ENCODE results near the gene MCTP2. TPM values are rescaled to one million over a fixed set of nuclear protein-coding genes. Genes with fewer than 3 reads are reported as not detected.
A peak's percentile ranks its signal among the peaks of the same experiment; 100 is the strongest.

The MCTP2 gene
- polyA plus RNA-seq, 3 donors = 2.4 to 7.4 (median 7.3) TPM

DNA sequence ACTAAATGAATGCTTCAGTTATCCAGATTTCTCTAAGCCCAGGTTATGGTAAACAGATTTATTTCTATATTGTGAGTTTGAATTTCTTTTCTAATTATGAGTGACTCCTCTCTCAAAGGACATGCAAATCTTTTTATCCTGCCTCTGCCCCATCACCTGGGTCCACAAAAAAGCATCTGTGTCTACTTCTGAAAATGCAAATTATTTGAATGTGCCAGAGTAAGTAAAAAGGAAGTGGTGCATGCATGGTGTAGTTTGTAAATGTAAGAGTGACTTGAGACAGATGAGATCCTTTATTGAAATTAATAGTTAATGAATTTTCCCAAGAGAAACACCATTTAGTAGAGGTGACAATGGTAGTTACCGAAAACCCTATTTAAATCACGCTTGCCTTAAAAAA is 26.9 kb downstream of the MCTP2 start:
- H3K27ac ChIP-seq (ENCODE audit: low read depth in 1 of 2, low read length in 2 of 2) = no peak overlapping the region
- no peak overlapping the region for H3K9ac ChIP-seq (ENCODE audit: insufficient read depth, low read length, poor library complexity, severe bottlenecking)
- DNase-seq = no peak
- Mint-ChIP-seq H3K9me3 (no peaks in the 10 kb centered on the region), H3K27ac (no peak overlapping the region), H3K36me3 (peaks cover 8 to 10% of the 10 kb centered on the region in 2 donors), H3K27me3 (ENCODE audit: low read depth in 3 of 3) (no peaks in the 10 kb centered on the region), H3K4me1 (peaks cover 49% of the 10 kb centered on the region), H3K4me3 (no peak overlapping the region)
- H3K4me3 ChIP-seq (replicated peaks in 1 of 3; ENCODE audit: low read depth in 2 of 3, low read length in 3 of 3) = no peak overlapping the region
- H3K9me3 ChIP-seq (replicated peaks in 1 of 2; ENCODE audit: control insufficient read depth in 1 of 2, insufficient read depth in 1 of 2, low read length in 2 of 2) = no peaks in the 10 kb centered on the region
- no CpG with 5 or more reads among the region's 2 CpGs for WGBS (ENCODE audit: insufficient coverage)
- peaks cover 27% of the 10 kb centered on the region for H3K79me2 ChIP-seq (ENCODE audit: insufficient read depth, low read length)
- H3K27me3 ChIP-seq (ENCODE audit: control insufficient read depth in 2 of 2, insufficient read depth in 2 of 2, low read length in 2 of 2) = no peaks in the 10 kb centered on the region
- no peaks in the 10 kb centered on the region for H3K36me3 ChIP-seq (replicated peaks in 1 of 2; ENCODE audit: control insufficient read depth in 1 of 2, insufficient read depth in 2 of 2, low read length in 2 of 2)
- no peak overlapping the region for H2AFZ ChIP-seq (ENCODE audit: insufficient read depth, low read depth, low read length, poor library complexity, severe bottlenecking)
- intact Hi-C loops (cut with micrococcal nuclease) = no loop called here
- TF ChIP-seq, protein P1, sequence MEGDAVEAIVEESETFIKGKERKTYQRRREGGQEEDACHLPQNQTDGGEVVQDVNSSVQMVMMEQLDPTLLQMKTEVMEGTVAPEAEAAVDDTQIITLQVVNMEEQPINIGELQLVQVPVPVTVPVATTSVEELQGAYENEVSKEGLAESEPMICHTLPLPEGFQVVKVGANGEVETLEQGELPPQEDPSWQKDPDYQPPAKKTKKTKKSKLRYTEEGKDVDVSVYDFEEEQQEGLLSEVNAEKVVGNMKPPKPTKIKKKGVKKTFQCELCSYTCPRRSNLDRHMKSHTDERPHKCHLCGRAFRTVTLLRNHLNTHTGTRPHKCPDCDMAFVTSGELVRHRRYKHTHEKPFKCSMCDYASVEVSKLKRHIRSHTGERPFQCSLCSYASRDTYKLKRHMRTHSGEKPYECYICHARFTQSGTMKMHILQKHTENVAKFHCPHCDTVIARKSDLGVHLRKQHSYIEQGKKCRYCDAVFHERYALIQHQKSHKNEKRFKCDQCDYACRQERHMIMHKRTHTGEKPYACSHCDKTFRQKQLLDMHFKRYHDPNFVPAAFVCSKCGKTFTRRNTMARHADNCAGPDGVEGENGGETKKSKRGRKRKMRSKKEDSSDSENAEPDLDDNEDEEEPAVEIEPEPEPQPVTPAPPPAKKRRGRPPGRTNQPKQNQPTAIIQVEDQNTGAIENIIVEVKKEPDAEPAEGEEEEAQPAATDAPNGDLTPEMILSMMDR (IDR thresholded peaks at IDR 0.05) = no peak
- H3K4me1 ChIP-seq (ENCODE audit: control insufficient read depth in 1 of 2, insufficient read depth in 2 of 2, low read length in 2 of 2) = peaks cover 21 to 55% of the 10 kb centered on the region in 2 donors
- H4K20me1 ChIP-seq (ENCODE audit: insufficient read depth, low read length) = peaks cover 18% of the 10 kb centered on the region
- H3K4me2 ChIP-seq (replicated peaks; ENCODE audit: extremely low read depth, low read length, poor library complexity, severe bottlenecking) = no peak overlapping the region

GRCh38 chr15:94259121-94259751 is 27.9 kb downstream of the MCTP2 start:
- TF ChIP-seq, protein P1 (IDR thresholded peaks at IDR 0.05) = no peak

More at GRCh38 chr15:94259121-94259751, 27.9 kb downstream of the MCTP2 start:
- no peaks in the 10 kb centered on the region for H3K27me3 ChIP-seq (ENCODE audit: control insufficient read depth in 2 of 2, insufficient read depth in 2 of 2, low read length in 2 of 2)
- peaks cover 50% of the 10 kb centered on the region for H3K4me1 Mint-ChIP-seq
- peaks cover 8 to 10% of the 10 kb centered on the region in 2 donors for H3K36me3 Mint-ChIP-seq
- H3K4me2 ChIP-seq (replicated peaks; ENCODE audit: extremely low read depth, low read length, poor library complexity, severe bottlenecking) = peak overlapping the region; percentile 50
- no peaks in the 10 kb centered on the region for H3K9me3 Mint-ChIP-seq
- H2AFZ ChIP-seq (ENCODE audit: insufficient read depth, low read depth, low read length, poor library complexity, severe bottlenecking) = no peak overlapping the region
- peaks cover 18% of the 10 kb centered on the region for H4K20me1 ChIP-seq (ENCODE audit: insufficient read depth, low read length)
- peak overlapping the region in 1 of 2 donors; percentile 6 for H3K4me3 Mint-ChIP-seq
- H3K36me3 ChIP-seq (replicated peaks in 1 of 2; ENCODE audit: control insufficient read depth in 1 of 2, insufficient read depth in 2 of 2, low read length in 2 of 2) = no peaks in the 10 kb centered on the region
- H3K9ac ChIP-seq (ENCODE audit: insufficient read depth, low read length, poor library complexity, severe bottlenecking) = no peak overlapping the region
- peak overlapping the region in 1 of 3 experiments; percentile 43 for H3K4me3 ChIP-seq (replicated peaks in 1 of 3; ENCODE audit: low read depth in 2 of 3, low read length in 3 of 3)
- WGBS (ENCODE audit: insufficient coverage) = no CpG with 5 or more reads among the region's 1 CpG
- no peaks in the 10 kb centered on the region for H3K9me3 ChIP-seq (replicated peaks in 1 of 2; ENCODE audit: control insufficient read depth in 1 of 2, insufficient read depth in 1 of 2, low read length in 2 of 2)
- peak overlapping the region in 5 of 7 donors; percentile 24 to 89 (median 55) for H3K27ac Mint-ChIP-seq
- H3K79me2 ChIP-seq (ENCODE audit: insufficient read depth, low read length) = peaks cover 22% of the 10 kb centered on the region
- intact Hi-C loops (cut with micrococcal nuclease) = no loop called here
- H3K4me1 ChIP-seq (ENCODE audit: control insufficient read depth in 1 of 2, insufficient read depth in 2 of 2, low read length in 2 of 2) = peaks cover 21 to 46% of the 10 kb centered on the region in 2 donors
- H3K27me3 Mint-ChIP-seq (ENCODE audit: low read depth in 3 of 3) = no peaks in the 10 kb centered on the region
- H3K27ac ChIP-seq (ENCODE audit: low read depth in 1 of 2, low read length in 2 of 2) = peak overlapping the region in 1 of 2 donors; percentile 40
- DNase-seq = peak; percentile 15 to 67 (median 33)

Data from CD14-positive monocyte (primary cell).